Aorta (tissue), 5 donors: Measurements from ENCODE around the gene MET. TPM values are rescaled to one million over a fixed set of nuclear protein-coding genes. Genes with fewer than 3 reads are reported as not detected.

Experiments
- ATAC-seq: fragments of 200-7000 bp; cut with Tn5 transposase; one replicate; pipeline ENCODE4 v1.9.1; 2022; ENCODE audit warnings: moderate library complexity; ENCODE audit not compliant: low FRiP score
- DNase-seq, 2 donors: peaks; one replicate each; pipeline ENCODE4 v3.0.0-alpha.2; 2020
- H3K27ac ChIP-seq, 2 donors: one replicate each; pipeline ENCODE4 v1.5.1; 2013; ENCODE audit warnings: low read length in 2 of 2, mild to moderate bottlenecking in 2 of 2, moderate library complexity in 2 of 2, control low read depth in 1 of 2, inconsistent platforms in 1 of 2, low read depth in 1 of 2
- H3K27me3 ChIP-seq, 2 donors: one replicate each; pipeline ENCODE4 v1.6.1; 2013; ENCODE audit warnings: control low read depth in 1 of 2, low read length in 1 of 2, mild to moderate bottlenecking in 1 of 2, moderate library complexity in 1 of 2; ENCODE audit not compliant: insufficient read depth in 2 of 2, control insufficient read depth in 1 of 2
- H3K36me3 ChIP-seq, 2 donors: one replicate each; pipeline ENCODE4 v1.6.1; 2013; ENCODE audit warnings: control low read depth in 1 of 2, low read length in 1 of 2, mild to moderate bottlenecking in 1 of 2; ENCODE audit not compliant: insufficient read depth in 2 of 2, control insufficient read depth in 1 of 2
- H3K4me1 ChIP-seq, 2 donors: one replicate each; pipeline ENCODE4 v1.6.1; 2013; ENCODE audit warnings: low read length in 2 of 2, control low read depth in 1 of 2, mild to moderate bottlenecking in 1 of 2, moderate library complexity in 1 of 2; ENCODE audit not compliant: insufficient read depth in 2 of 2, control insufficient read depth in 1 of 2
- H3K4me3 ChIP-seq, 2 donors: one replicate each; pipeline ENCODE4 v1.5.1; 2013; ENCODE audit warnings: low read length in 2 of 2, control low read depth in 1 of 2, mild to moderate bottlenecking in 1 of 2
- H3K9me3 ChIP-seq: one replicate; pipeline ENCODE4 v1.6.1; 2013; ENCODE audit warnings: mild to moderate bottlenecking, low read length; ENCODE audit not compliant: control insufficient read depth
- WGBS, 2 donors: extraction: QIAGEN DNeasy Blood & Tissue Kit; methylation state at CpG; one replicate each; pipeline ENCODE4 v1.1.7; 2013; 5-methylcytosine and 5-hydroxymethylcytosine counted together
- intact Hi-C, 2 donors: fragments of 100-400 bp; cut with DNase I; formaldehyde crosslinking; loops; one replicate each; pipeline versions ENCODE4 v1.14.2 to v1.15.0; 2022
- polyA plus RNA-seq, 2 donors: library from polyadenylated mRNA; stranded (reverse); fragments of 200-250 nt; gene quantifications; one replicate each; pipeline ENCODE4 v1.2.3, GENCODE V29; 2013
- total RNA-seq, 2 donors: library from RNA; stranded (reverse); fragmentation: NEBNext Ultra II Directional; extraction: Animal tissue kit (Norgen Biotek cat#: 25700); gene quantifications; one replicate each; pipeline ENCODE4 v1.2.1, GENCODE V29; 2021
- donor health status: healthy with polysubstance abuse.
- donor health status: Bipolar disorder and iron deficiency.
- donor health status: DM: no; HTN: no; CAD: no.
- donor health status: DM: no; HTN: no; CAD: no.
- donor health status: DM: yes; HTN: yes; CAD: no.

MET gene
- total and polyA plus RNA-seq, 4 donors, result 0.79 to 24.6 (median 9.3) TPM

GRCh38 chr7:116698396-116698795 is 26.4 kb downstream of the MET start:
- ATAC-seq, result no peak
- Histone ChIP-seq H3K4me3 (no peak overlapping the region), H3K27me3 (no peaks in the 10 kb centered on the region), H3K27ac (no peak overlapping the region), H3K4me1 (no peaks in the 10 kb centered on the region), H3K36me3 (no peaks in the 10 kb centered on the region), H3K9me3 (no peaks in the 10 kb centered on the region)
- intact Hi-C loops, result no loop called here
- WGBS, 2 donors, result 66 to 76% methylated on average over 2 of the region's 2 CpGs
- no peak for DNase-seq

GRCh38 chr7:116698930-116699721 is 27.1 kb downstream of the MET start:
- intact Hi-C loops, result no loop called here
- H3K27me3 ChIP-seq, result no peaks in the 10 kb centered on the region
- WGBS, 2 donors, result 59 to 78% methylated on average over 12 of the region's 12 CpGs
- no peaks in the 10 kb centered on the region for H3K9me3 ChIP-seq
- H3K4me3 ChIP-seq, result no peak overlapping the region
- H3K27ac ChIP-seq, result no peak overlapping the region
- ATAC-seq (no peak), DNase-seq (no peak)
- H3K36me3 ChIP-seq, result no peaks in the 10 kb centered on the region
- no peaks in the 10 kb centered on the region for H3K4me1 ChIP-seq

- H3K27me3 ChIP-seq, result no peaks in the 10 kb centered on the region
- no peak for ATAC-seq
- H3K4me1 ChIP-seq, result no peaks in the 10 kb centered on the region
- no peaks in the 10 kb centered on the region for H3K36me3 ChIP-seq
- H3K27ac ChIP-seq, result no peak overlapping the region
- no peak overlapping the region for H3K4me3 ChIP-seq
- intact Hi-C loops, result no loop called here
- no peaks in the 10 kb centered on the region for H3K9me3 ChIP-seq
- WGBS, 2 donors, result 72 to 84% methylated on average over 6 of the region's 6 CpGs
- no peak for DNase-seq
Measured at GRCh38 chr7:116699722-116700120, 27.7 kb downstream of the MET start.

GRCh38 chr7:116702046-116702785 is 30.2 kb downstream of the MET start:
- intact Hi-C loops, result no loop called here
- Histone ChIP-seq H3K36me3 (no peaks in the 10 kb centered on the region), H3K4me3 (no peak overlapping the region), H3K27me3 (no peaks in the 10 kb centered on the region), H3K9me3 (no peaks in the 10 kb centered on the region), H3K27ac (no peak overlapping the region), H3K4me1 (no peaks in the 10 kb centered on the region)
- no peak for ATAC-seq
- WGBS, 2 donors, result 83 to 84% methylated on average over 2 of the region's 2 CpGs
- no peak for DNase-seq

GRCh38 chr7:116704650-116705228 is 32.7 kb downstream of the MET start:
- 53 to 62% methylated on average over 2 of the region's 2 CpGs for WGBS, 2 donors
- intact Hi-C loops, result no loop called here
- no peaks in the 10 kb centered on the region for H3K9me3 ChIP-seq
- H3K27ac ChIP-seq, result no peak overlapping the region
- H3K4me3 ChIP-seq, result no peak overlapping the region
- no peaks in the 10 kb centered on the region for H3K4me1 ChIP-seq
- H3K27me3 ChIP-seq, result no peaks in the 10 kb centered on the region
- DNase-seq (no peak), ATAC-seq (no peak)
- H3K36me3 ChIP-seq, result no peaks in the 10 kb centered on the region

GRCh38 chr7:116705419-116705818 is 33.4 kb downstream of the MET start:
- ATAC-seq, result no peak
- no peak for DNase-seq
- Histone ChIP-seq H3K4me3 (no peak overlapping the region), H3K9me3 (no peaks in the 10 kb centered on the region), H3K4me1 (no peaks in the 10 kb centered on the region), H3K27ac (no peak overlapping the region), H3K36me3 (no peaks in the 10 kb centered on the region), H3K27me3 (no peaks in the 10 kb centered on the region)
- intact Hi-C loops, result no loop called here

- no peak overlapping the region for H3K4me3 ChIP-seq
- H3K27me3 ChIP-seq, result no peaks in the 10 kb centered on the region
- intact Hi-C loops, result no loop called here
- no peaks in the 10 kb centered on the region for H3K4me1 ChIP-seq
- no peak overlapping the region for H3K27ac ChIP-seq
- DNase-seq (no peak), ATAC-seq (no peak)
- 37 to 39% methylated on average over 3 of the region's 3 CpGs for WGBS, 2 donors
- no peaks in the 10 kb centered on the region for H3K9me3 ChIP-seq
- no peaks in the 10 kb centered on the region for H3K36me3 ChIP-seq
Measured at GRCh38 chr7:116706668-116707126, 34.7 kb downstream of the MET start.

- no peak overlapping the region for H3K4me3 ChIP-seq
- no peak for ATAC-seq
- 85 to 90% methylated on average over 3 of the region's 3 CpGs for WGBS, 2 donors
- H3K27ac ChIP-seq, result no peak overlapping the region
- H3K36me3 ChIP-seq, result no peaks in the 10 kb centered on the region
- H3K9me3 ChIP-seq, result no peaks in the 10 kb centered on the region
- no peaks in the 10 kb centered on the region for H3K27me3 ChIP-seq
- intact Hi-C loops, result no loop called here
- H3K4me1 ChIP-seq, result no peaks in the 10 kb centered on the region
- DNase-seq, result no peak
Measured at GRCh38 chr7:116707289-116707688, 35.3 kb downstream of the MET start.
